WERI-Rb-1 (cell line): ENCODE data around the gene TGFBI.

ENCODE experiments used
- DNase-seq: peaks from one replicate; pipeline ENCODE4 v3.0.0-alpha.2; 2020
- H3K27ac ChIP-seq: fragments of 250-450 bp; sonication (Bioruptor Pico); 2 replicates; pipeline ENCODE4 v1.5.1; 2020; ENCODE audit warnings: mild to moderate bottlenecking, moderate library complexity
- H3K27me3 ChIP-seq: fragments of 250-450 bp; sonication (Bioruptor Pico); 2 replicates; pipeline ENCODE4 v1.5.1; 2021; ENCODE audit warnings: mild to moderate bottlenecking, low read depth, moderate library complexity; ENCODE audit not compliant: insufficient read depth, severe bottlenecking
- H3K36me3 ChIP-seq: fragments of 250-450 bp; sonication (Bioruptor Pico); 2 replicates; pipeline ENCODE4 v1.5.1; 2020; ENCODE audit warnings: mild to moderate bottlenecking, moderate library complexity
- H3K4me3 ChIP-seq: 2 replicates; pipeline ENCODE4 v1.5.1; 2011; ENCODE audit warnings: low read depth, mild to moderate bottlenecking, control low read depth, low read length
- H3K9me3 ChIP-seq: fragments of 250-450 bp; sonication (Bioruptor Pico); 2 replicates; pipeline ENCODE4 v1.5.1; 2021; ENCODE audit warnings: mild to moderate bottlenecking, moderate library complexity; ENCODE audit not compliant: severe bottlenecking
- TF ChIP-seq, protein P1 (sequence below): IDR thresholded peaks from 2 replicates; pipeline ENCODE4 v1.5.1; 2011; ENCODE audit warnings: low read depth, mild to moderate bottlenecking, control low read depth, inconsistent platforms, low read length

Gene TGFBI

DNA sequence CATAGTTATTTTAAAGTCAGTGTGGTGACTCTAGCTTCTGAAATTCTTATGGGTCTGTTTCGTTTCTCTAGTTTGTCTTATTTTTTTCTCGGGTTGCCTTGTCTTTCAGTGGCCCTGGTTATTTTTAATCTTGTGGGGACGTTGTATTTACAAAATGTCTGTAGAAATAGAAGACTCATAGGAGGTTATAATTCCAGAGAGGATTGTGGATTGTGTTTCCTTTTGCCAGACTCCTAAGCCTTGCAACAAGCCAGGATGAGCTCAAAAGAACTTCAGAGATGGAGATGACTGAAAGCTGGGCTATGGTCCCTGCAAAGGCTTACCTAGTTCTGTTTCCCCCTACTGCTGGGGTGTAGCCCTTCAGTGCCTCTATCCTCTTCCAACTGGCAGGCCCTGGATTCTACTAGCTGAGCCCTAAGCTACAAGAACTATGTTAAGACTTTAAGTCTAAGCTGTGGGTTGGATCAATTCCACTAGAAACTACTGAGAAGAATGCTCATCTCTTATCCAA, 41.8 kb upstream of the TGFBI start:
- no peak overlapping the region for H3K27ac ChIP-seq
- peak; percentile 37 for DNase-seq
- TF ChIP-seq, protein P1, sequence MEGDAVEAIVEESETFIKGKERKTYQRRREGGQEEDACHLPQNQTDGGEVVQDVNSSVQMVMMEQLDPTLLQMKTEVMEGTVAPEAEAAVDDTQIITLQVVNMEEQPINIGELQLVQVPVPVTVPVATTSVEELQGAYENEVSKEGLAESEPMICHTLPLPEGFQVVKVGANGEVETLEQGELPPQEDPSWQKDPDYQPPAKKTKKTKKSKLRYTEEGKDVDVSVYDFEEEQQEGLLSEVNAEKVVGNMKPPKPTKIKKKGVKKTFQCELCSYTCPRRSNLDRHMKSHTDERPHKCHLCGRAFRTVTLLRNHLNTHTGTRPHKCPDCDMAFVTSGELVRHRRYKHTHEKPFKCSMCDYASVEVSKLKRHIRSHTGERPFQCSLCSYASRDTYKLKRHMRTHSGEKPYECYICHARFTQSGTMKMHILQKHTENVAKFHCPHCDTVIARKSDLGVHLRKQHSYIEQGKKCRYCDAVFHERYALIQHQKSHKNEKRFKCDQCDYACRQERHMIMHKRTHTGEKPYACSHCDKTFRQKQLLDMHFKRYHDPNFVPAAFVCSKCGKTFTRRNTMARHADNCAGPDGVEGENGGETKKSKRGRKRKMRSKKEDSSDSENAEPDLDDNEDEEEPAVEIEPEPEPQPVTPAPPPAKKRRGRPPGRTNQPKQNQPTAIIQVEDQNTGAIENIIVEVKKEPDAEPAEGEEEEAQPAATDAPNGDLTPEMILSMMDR: no peak
- no peaks in the 10 kb centered on the region for H3K27me3 ChIP-seq
- H3K36me3 ChIP-seq: no peaks in the 10 kb centered on the region
- H3K9me3 ChIP-seq: no peaks in the 10 kb centered on the region
- H3K4me3 ChIP-seq: no peak overlapping the region

DNA sequence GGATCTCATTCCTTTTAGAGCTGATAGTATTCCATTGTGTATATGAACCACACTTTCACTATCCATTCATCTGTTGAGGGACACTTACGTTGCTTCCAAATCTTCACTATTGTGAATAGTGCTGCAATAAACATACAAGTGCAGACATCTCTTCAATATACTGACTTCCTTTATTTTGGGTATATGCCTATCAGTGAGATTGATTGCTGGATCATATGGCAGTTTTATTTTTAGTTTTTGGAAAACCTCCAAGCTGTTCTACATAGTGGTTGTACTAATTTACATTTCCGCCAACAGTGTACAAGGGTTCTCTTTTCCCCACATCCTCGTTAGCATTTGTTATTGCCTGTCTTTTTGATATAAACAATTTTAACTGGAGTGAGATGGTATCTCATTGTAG, 40.2 kb upstream of the TGFBI start:
- TF ChIP-seq, protein P1: no peak
- Histone ChIP-seq H3K4me3 (no peak overlapping the region), H3K36me3 (no peaks in the 10 kb centered on the region), H3K27me3 (no peaks in the 10 kb centered on the region), H3K27ac (no peak overlapping the region), H3K9me3 (no peaks in the 10 kb centered on the region)
- DNase-seq: no peak

DNA sequence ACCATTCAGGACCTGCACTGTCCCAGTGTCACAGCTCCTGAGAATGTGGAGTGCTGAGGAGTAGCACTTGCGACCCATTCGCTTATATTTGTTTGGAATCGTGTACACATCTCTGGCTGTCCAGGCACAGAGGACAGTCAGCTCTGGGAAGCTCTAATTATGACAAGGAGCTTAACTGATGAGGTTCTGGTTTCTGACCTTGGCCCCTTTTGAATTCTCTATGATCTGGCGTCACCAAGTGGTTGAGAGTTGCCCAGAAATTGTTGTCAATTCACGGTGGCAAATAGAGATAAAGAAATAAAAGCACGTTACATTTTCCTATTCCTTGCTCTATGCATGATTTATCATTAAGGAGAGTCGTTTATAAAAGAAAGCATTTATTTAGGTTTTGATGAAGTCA, 39.1 kb upstream of the TGFBI start:
- H3K36me3 ChIP-seq: no peaks in the 10 kb centered on the region
- no peaks in the 10 kb centered on the region for H3K27me3 ChIP-seq
- H3K9me3 ChIP-seq: no peaks in the 10 kb centered on the region
- no peak overlapping the region for H3K4me3 ChIP-seq
- no peak for DNase-seq
- no peak overlapping the region for H3K27ac ChIP-seq
- TF ChIP-seq, protein P1: 0 out of 2 replicates have a peak, but pooled peaks have one; percentile 9

DNA sequence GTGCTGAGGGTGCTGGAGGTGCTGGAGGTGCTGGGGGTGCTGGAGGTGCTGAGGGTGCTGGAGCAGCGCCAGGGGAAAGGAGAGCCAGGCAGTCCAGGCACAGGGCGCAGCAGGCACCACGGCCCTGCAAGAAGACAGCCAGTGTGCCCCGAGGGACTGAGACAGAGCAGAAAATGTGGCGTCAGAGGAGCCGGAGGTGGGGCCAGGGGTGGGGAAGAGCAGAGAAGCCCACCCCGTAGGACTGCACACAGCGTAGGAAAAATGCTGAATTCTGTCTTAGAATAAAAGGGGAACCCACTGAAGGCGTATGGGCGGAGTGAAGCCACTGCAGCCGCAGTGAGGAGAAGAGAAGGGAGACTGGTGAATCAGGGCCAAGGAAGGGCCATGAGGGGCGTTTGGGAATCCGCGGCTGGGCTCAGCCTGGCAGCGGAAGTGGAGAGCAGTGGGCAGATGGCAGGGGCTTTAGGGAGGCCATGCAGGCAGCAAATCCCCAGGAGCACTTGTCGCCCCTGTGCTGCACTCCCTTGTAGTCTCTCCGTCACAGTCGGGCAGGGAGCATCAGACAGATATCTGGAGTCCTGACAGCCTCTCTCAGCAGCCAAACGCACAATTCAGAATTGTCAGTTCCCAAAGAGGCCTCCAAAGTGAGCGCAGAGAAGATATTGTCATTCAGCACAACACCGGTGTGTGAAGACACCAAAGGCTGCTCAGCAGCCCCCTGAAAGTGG, 38.1 kb upstream of the TGFBI start:
- Histone ChIP-seq H3K36me3 (no peaks in the 10 kb centered on the region), H3K9me3 (no peaks in the 10 kb centered on the region), H3K27ac (peak overlapping the region; percentile 43), H3K4me3 (no peak overlapping the region), H3K27me3 (no peaks in the 10 kb centered on the region)
- peak; percentile 70 for DNase-seq
- TF ChIP-seq, protein P1: no peak

DNA sequence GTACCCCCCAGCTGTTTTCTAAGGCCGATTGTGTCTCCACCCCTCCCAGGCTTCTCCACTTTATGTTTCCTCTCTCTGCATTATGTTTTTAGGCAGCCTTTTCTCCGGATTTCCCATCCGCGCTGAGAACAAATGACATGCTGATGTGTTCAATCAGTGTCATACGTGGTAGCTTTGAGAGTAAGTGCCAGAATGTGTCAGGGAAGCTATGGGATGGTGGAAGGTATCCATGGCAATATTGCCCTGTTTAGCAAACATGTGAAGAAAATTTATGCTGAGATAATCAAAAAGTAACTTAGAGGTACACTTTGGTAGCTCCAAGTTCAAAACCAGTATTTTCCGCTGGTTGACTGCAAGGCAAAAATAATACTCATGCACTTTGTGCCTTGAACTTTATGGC, 37.4 kb upstream of the TGFBI start:
- no peaks in the 10 kb centered on the region for H3K36me3 ChIP-seq
- no peak overlapping the region for H3K4me3 ChIP-seq
- TF ChIP-seq, protein P1: no peak
- H3K27ac ChIP-seq: peak overlapping the region; percentile 5; the same call in 1 of the 2 replicates
- H3K9me3 ChIP-seq: no peaks in the 10 kb centered on the region
- DNase-seq: no peak
- H3K27me3 ChIP-seq: no peaks in the 10 kb centered on the region

DNA sequence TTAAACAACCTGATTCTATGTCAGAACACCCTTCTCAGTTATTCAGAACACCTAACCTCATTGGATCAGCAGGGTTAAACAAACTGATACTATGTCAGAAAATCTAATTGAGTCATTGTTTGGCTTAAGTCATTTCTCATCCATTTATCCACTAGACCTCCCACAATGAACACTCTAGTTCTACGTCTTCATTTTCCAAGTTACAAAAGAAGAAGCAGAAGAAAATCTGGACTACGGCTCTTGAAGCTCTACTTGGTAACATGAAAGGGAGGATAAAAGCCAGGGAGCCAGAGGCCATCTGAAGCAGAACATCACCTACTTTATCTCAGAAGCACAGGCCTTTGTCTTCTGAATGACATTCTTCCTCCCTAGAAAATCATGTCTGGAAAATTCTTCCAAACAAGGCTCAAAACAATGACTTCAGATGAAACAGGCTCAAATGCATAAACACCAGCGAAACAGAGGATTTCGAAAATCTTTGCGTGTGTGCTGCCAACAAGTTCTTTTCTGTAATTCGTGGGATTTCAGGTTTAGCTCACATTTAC, 35.4 kb upstream of the TGFBI start:
- H3K4me3 ChIP-seq: no peak overlapping the region
- no peaks in the 10 kb centered on the region for H3K36me3 ChIP-seq
- H3K9me3 ChIP-seq: no peaks in the 10 kb centered on the region
- TF ChIP-seq, protein P1: no peak
- H3K27me3 ChIP-seq: no peaks in the 10 kb centered on the region
- no peak for DNase-seq
- no peak overlapping the region for H3K27ac ChIP-seq
